Fibroblast of mammary gland (primary cell): Measurements from ENCODE around the gene HECTD1.
"Not testable (repeated sequence)": the region's sequence is repeated elsewhere in the genome, so short reads cannot be mapped to it uniquely, and the experiment has no call there.

ENCODE experiments used
- DNase-seq: peaks from one replicate; pipeline ENCODE4 v3.0.0-alpha.2; 2010; ENCODE audit warnings: low read depth
- H3K4me3 ChIP-seq: 2 replicates; pipeline ENCODE4 v1.5.1; 2011; ENCODE audit warnings: low read depth, mild to moderate bottlenecking, low read length, moderate library complexity; ENCODE audit not compliant: control insufficient read depth
- CTCF ChIP-seq: conservative IDR thresholded peaks from 2 replicates; pipeline ENCODE4 v1.5.1; 2011; ENCODE audit warnings: low read depth, low read length, inconsistent platforms; ENCODE audit not compliant: control insufficient read depth, insufficient read depth

Gene HECTD1

DNA sequence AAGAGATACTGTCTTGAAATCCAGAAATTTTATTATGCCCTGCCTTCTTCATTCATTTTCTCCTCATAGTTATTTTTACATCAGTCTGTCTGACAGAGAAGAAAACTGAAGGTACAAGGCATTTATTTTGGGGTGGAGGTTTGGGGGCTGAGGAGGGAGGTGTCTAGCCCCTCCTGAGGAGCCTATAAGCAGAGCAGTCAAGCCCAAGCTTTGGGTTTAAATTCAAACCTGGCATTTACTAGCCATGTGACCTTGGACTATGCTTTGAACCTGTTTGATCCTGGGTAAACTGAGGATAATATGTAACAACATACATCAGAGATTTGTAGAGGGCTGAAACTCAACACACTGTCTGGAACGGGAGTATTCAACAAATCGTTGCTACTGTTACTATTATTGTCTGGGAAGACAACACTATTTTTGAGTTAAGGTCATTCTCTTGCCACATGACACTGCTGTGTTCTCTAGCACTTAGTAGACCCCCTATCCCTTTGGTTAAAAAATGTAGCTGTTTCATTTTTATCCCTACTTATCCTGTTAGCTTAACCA, 115.4 kb downstream of the HECTD1 start:
- no peak for DNase-seq
- no peak overlapping the region for H3K4me3 ChIP-seq
- no peak for TF ChIP-seq CTCF

DNA sequence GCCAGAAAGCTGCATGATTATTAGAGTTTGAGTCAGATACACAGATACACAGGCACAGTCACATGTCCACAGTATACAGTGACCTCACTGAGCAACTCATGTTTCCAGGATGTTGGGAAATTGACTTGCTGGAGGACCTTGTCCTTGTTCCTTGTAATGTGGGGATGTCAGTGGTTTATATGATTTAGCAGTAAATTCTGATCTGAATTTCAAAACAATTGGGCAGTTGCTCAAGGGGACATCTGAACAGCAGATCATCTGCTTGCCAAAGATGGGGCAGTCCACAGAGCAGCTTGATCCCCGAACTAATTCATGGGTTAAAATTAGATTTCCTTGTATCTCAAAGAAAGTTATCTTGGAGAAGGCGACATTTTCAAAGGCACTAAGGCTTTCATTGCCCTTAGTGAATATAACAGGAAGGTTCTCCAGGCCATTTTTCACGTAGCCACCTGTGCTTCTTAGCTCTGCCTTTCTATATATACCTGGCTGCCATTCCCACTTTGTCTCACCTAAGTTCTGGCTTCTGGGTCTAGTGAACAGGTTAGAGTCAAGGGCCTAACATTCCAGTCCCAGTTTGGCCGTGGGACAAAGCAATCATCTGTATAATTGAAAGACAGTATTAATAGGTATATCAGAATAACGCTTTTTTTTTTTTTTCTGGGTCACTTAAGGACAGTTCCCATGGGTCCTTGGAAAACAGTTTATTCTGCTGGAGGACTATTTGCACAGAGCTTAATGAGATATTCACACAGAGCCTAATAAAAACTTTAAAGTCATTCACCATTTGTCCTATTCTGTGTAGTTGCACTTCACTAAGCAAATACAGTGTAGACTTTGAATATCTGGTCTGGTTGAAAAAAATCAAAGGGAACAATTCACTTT, 116.5 kb downstream of the HECTD1 start:
- no peak for TF ChIP-seq CTCF
- peak; percentile 97 for DNase-seq
- no peak overlapping the region for H3K4me3 ChIP-seq

DNA sequence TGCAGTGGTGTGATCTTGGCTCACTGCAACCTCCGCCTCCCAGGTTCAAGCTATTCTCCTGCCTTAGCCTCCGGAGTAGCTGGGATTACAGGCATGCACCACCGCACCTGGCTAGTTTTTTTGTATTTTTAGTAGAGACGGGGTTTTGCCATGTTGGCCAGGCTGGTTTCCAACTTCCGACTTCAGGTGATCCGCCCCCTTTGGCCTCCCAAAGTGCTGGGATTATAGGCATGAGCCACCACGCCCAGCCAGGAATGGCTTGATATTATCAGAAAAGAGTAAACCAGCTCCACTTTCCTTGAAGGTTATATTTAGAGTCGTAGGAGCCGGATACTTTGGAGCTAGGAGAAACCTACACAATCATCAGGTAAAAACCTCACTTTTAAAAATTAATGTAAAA, 121.1 kb downstream of the HECTD1 start:
- not testable (repeated sequence) for H3K4me3 ChIP-seq, DNase-seq

DNA sequence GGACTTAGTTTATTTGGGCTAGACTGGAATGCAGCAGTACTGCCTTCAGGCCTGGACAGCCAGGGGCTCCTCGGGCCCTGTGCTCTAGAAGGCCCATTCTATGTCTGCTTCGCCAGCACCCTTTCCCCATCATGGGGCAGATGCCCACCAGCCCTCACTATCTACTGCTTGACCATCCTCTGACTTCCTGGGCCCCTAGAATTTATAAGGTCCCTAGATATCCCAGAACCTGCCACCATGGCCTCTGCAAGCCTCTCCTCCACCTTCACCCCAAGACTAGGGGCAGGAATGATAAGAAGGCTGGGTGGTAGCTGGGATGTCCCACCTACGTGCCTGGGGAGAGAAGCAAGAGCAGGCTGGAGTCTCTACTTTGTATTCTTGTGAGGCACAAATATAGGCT, 122.6 kb downstream of the HECTD1 start:
- no peak overlapping the region for H3K4me3 ChIP-seq
- DNase-seq: no peak
- no peak for TF ChIP-seq CTCF

DNA sequence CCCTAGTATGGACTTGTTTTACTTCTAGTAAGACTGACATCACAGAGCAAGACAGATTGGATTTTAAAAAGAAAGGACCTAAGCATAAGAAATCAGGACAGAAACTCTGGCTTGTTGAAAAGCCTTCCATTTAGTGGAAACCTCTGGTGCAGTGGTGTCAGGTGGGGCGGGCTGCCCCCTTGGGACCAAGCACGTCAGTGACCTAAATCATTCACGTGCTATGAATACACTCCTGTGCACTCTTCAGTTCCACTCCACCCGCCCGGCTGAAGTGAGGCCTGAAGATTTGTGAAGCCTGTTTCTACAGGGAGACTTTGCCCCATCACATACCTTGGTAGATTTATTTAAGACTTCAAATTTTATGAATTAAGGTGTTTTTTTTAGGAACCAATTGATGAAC, 123.2 kb downstream of the HECTD1 start:
- DNase-seq: no peak
- TF ChIP-seq CTCF: no peak
- H3K4me3 ChIP-seq: no peak overlapping the region

GRCh38 chr14:31083781-31084180, 123.8 kb downstream of the HECTD1 start:
- TF ChIP-seq CTCF: no peak
- H3K4me3 ChIP-seq: no peak overlapping the region
- no peak for DNase-seq

DNA sequence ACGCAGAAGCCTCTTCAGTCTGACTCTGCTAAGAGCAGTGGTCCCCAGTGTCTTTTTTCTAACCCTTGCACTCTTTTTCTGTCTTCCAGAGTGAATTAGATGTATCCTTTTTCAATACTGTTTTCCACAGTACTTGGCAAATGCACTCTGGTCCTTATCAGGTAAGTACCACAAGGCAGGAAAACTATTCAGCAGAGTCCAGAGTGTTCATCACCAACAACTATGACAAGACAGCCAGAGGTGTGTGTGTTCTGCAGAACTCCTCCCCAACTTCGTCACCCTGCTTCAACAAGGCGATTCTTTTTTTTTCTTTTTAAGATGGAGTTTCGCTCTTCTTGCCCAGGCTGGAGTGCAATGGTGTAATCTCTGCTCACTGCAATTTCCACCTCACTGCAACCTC, 127.1 kb downstream of the HECTD1 start:
- no peak for TF ChIP-seq CTCF
- no peak for DNase-seq
- no peak overlapping the region for H3K4me3 ChIP-seq
